CD4-positive, alpha-beta memory T cell (primary cell): ENCODE results near the gene BCR. TPM values are rescaled to one million over a fixed set of nuclear protein-coding genes. Genes with fewer than 3 reads are reported as not detected.

Source experiments
- CTCF ChIA-PET: fragments of 350-600 bp; sonication (Branson Sonifier 250); formaldehyde crosslinking; loops from one replicate; lab custom pipeline; 2021; ENCODE audit warnings: inconsistent platforms; ENCODE audit not compliant: partially characterized antibody; lab: Charles Lee
- POLR2A ChIA-PET: fragments of 350-600 bp; sonication (Branson Sonifier 250); formaldehyde crosslinking; loops from one replicate; lab custom pipeline; 2021; ENCODE audit not compliant: partially characterized antibody; lab: Charles Lee
- DNase-seq, 5 donors: peaks; one replicate each; pipeline versions ENCODE4 v3.0.0 to v3.0.0-alpha.2; 2020 to 2022; ENCODE audit warnings: mixed read lengths in 1 of 5
- H3K27ac ChIP-seq: one replicate; pipeline ENCODE4 v1.7.0; 2013; ENCODE audit warnings: low read depth, low read length
- H3K27me3 ChIP-seq: 2 replicates; pipeline ENCODE4 v1.7.0; 2013; ENCODE audit warnings: mild to moderate bottlenecking, low read length, moderate library complexity; ENCODE audit not compliant: insufficient read depth
- H3K36me3 ChIP-seq: 2 replicates; pipeline ENCODE4 v1.7.0; 2013; ENCODE audit warnings: mild to moderate bottlenecking, low read length, moderate library complexity; ENCODE audit not compliant: insufficient read depth
- H3K4me1 ChIP-seq: 2 replicates; pipeline ENCODE4 v1.7.0; 2013; ENCODE audit warnings: mild to moderate bottlenecking, low read length, moderate library complexity; ENCODE audit not compliant: insufficient read depth
- H3K4me3 ChIP-seq, 2 donors: one replicate each; pipeline ENCODE4 v1.7.0; 2013; ENCODE audit warnings: low read length in 2 of 2, mild to moderate bottlenecking in 1 of 2
- H3K9me3 ChIP-seq, 2 donors: one replicate each; pipeline ENCODE4 v1.7.0; 2013; ENCODE audit warnings: low read length in 2 of 2, control low read depth in 1 of 2; ENCODE audit not compliant: control insufficient read depth in 1 of 2
- H3K27ac Mint-ChIP-seq, 7 donors: one replicate each; pipeline ENCODE4 v1.8.0; 2020 to 2021; ENCODE audit warnings: mixed read lengths in 7 of 7, mild to moderate bottlenecking in 6 of 7, inconsistent platforms in 3 of 7, moderate library complexity in 3 of 7
- H3K27me3 Mint-ChIP-seq, 2 donors: one replicate each; pipeline ENCODE4 v1.8.0; 2020 to 2021; ENCODE audit warnings: mixed read lengths in 2 of 2
- H3K36me3 Mint-ChIP-seq, 2 donors: one replicate each; pipeline ENCODE4 v1.8.0; 2020 to 2021; ENCODE audit warnings: mixed read lengths in 2 of 2, inconsistent platforms in 1 of 2, mild to moderate bottlenecking in 1 of 2
- H3K4me1 Mint-ChIP-seq, 4 donors: one replicate each; pipeline ENCODE4 v1.8.0; 2020 to 2021; ENCODE audit warnings: mixed read lengths in 4 of 4, mild to moderate bottlenecking in 1 of 4
- H3K4me3 Mint-ChIP-seq, 8 donors: one replicate each; pipeline ENCODE4 v1.8.0; 2020 to 2021; ENCODE audit warnings: mixed read lengths in 8 of 8, mild to moderate bottlenecking in 7 of 8, moderate library complexity in 6 of 8, inconsistent platforms in 3 of 8
- H3K9me3 Mint-ChIP-seq, 8 donors: one replicate each; pipeline ENCODE4 v1.8.0; 2020 to 2021; ENCODE audit warnings: mixed read lengths in 8 of 8, mild to moderate bottlenecking in 5 of 8, inconsistent platforms in 3 of 8, moderate library complexity in 1 of 8
- intact Hi-C: fragments of 100-400 bp; cut with micrococcal nuclease; formaldehyde crosslinking; loops from one replicate; pipeline ENCODE4 v1.15.1; 2023
- polyA plus RNA-seq, 2 donors: library from polyadenylated mRNA; unstranded; fragments of 300-500 nt; fragmentation: Illumina TruSeq; gene quantifications; one replicate each; pipeline ENCODE4 v1.2.3, GENCODE V29; 2021
- total RNA-seq, 2 experiments: library from RNA; stranded (reverse); gene quantifications; one replicate each; pipeline ENCODE4 v1.2.3, GENCODE V29; 2021

The BCR gene
- total and polyA plus RNA-seq, 4 experiments from 2014 or later, result 3.3 to 75.6 (median 51.2) TPM

- no peak for DNase-seq
- peaks cover 40% of the 10 kb centered on the region for H3K36me3 ChIP-seq
- no peak overlapping the region for H3K27ac ChIP-seq
- H3K9me3 ChIP-seq, result no peaks in the 10 kb centered on the region
- H3K4me3 ChIP-seq, result no peak overlapping the region
- H3K4me1 ChIP-seq, result no peaks in the 10 kb centered on the region
- intact Hi-C loops, result no loop called here
- Mint-ChIP-seq H3K27me3 (no peaks in the 10 kb centered on the region), H3K9me3 (no peaks in the 10 kb centered on the region), H3K27ac (no peak overlapping the region), H3K4me3 (no peak overlapping the region), H3K4me1 (no peaks in the 10 kb centered on the region), H3K36me3 (peaks cover 58 to 83% of the 10 kb centered on the region in 2 donors)
- POLR2A ChIA-PET, result no interaction called here
- no peaks in the 10 kb centered on the region for H3K27me3 ChIP-seq
- CTCF ChIA-PET, result interaction anchor here (0.9 to 16.7 kb wide), 5 partner anchors 9 to 119 kb away, joined by 3 to 423 read pairs (median 4); partner anchors contain the start of gene BCR
Observed at GRCh38 chr22:23292453-23293350, 112.4 kb downstream of the BCR start.

GRCh38 chr22:23293720-23294119 is 113.4 kb downstream of the BCR start:
- intact Hi-C loops, result no loop called here
- ChIA-PET POLR2A (no interaction called here), CTCF (interaction anchor here (0.9 to 2.4 kb wide), 4 partner anchors 10 to 120 kb away, joined by 3 to 6 read pairs (median 4); no protein-coding TSS in a partner anchor)
- no peaks in the 10 kb centered on the region for H3K9me3 Mint-ChIP-seq
- Histone ChIP-seq H3K4me1 (no peaks in the 10 kb centered on the region), H3K36me3 (peaks cover 40% of the 10 kb centered on the region), H3K4me3 (no peak overlapping the region), H3K27ac (no peak overlapping the region), H3K9me3 (no peaks in the 10 kb centered on the region), H3K27me3 (no peaks in the 10 kb centered on the region)
- H3K27me3 Mint-ChIP-seq, result no peaks in the 10 kb centered on the region
- no peak overlapping the region for H3K4me3 Mint-ChIP-seq
- H3K4me1 Mint-ChIP-seq, result no peaks in the 10 kb centered on the region
- H3K36me3 Mint-ChIP-seq, result peaks cover 65 to 82% of the 10 kb centered on the region in 2 donors
- peak overlapping the region in 2 of 7 donors; percentile 30 to 37 for H3K27ac Mint-ChIP-seq
- DNase-seq, result no peak

- H3K4me3 Mint-ChIP-seq, result no peak overlapping the region
- no peak overlapping the region for H3K27ac Mint-ChIP-seq
- no peaks in the 10 kb centered on the region for H3K9me3 ChIP-seq
- POLR2A ChIA-PET, result no interaction called here
- H3K36me3 Mint-ChIP-seq, result peaks cover 65 to 81% of the 10 kb centered on the region in 2 donors
- no peaks in the 10 kb centered on the region for H3K27me3 ChIP-seq
- peaks cover 36% of the 10 kb centered on the region for H3K36me3 ChIP-seq
- intact Hi-C loops, result no loop called here
- H3K4me1 ChIP-seq, result no peaks in the 10 kb centered on the region
- H3K27ac ChIP-seq, result no peak overlapping the region
- CTCF ChIA-PET, result interaction anchor here (0.9 kb wide), 1 partner anchor 117 kb away, joined by 3 read pairs; no protein-coding TSS in a partner anchor
- H3K4me1 Mint-ChIP-seq, result no peaks in the 10 kb centered on the region
- no peak overlapping the region for H3K4me3 ChIP-seq
- no peaks in the 10 kb centered on the region for H3K9me3 Mint-ChIP-seq
- no peaks in the 10 kb centered on the region for H3K27me3 Mint-ChIP-seq
- DNase-seq, result no peak
Observed at GRCh38 chr22:23294221-23294620, 113.9 kb downstream of the BCR start.

- Histone ChIP-seq H3K4me1 (no peaks in the 10 kb centered on the region), H3K36me3 (peaks cover 25% of the 10 kb centered on the region), H3K9me3 (no peaks in the 10 kb centered on the region), H3K27me3 (no peaks in the 10 kb centered on the region), H3K4me3 (no peak overlapping the region), H3K27ac (no peak overlapping the region)
- Mint-ChIP-seq H3K27ac (no peak overlapping the region), H3K9me3 (no peaks in the 10 kb centered on the region), H3K36me3 (peaks cover 40 to 58% of the 10 kb centered on the region in 2 donors), H3K4me1 (no peaks in the 10 kb centered on the region), H3K4me3 (no peak overlapping the region), H3K27me3 (no peaks in the 10 kb centered on the region)
- DNase-seq, result no peak
- CTCF ChIA-PET, result no interaction called here
- intact Hi-C loops, result no loop called here
- POLR2A ChIA-PET, result no interaction called here
Observed at GRCh38 chr22:23300476-23300875, 120.2 kb downstream of the BCR start.

- Mint-ChIP-seq H3K36me3 (peaks cover 37 to 52% of the 10 kb centered on the region in 2 donors), H3K27me3 (no peaks in the 10 kb centered on the region), H3K4me3 (no peak overlapping the region), H3K9me3 (no peaks in the 10 kb centered on the region), H3K27ac (no peak overlapping the region), H3K4me1 (no peaks in the 10 kb centered on the region)
- ChIA-PET POLR2A (no interaction called here), CTCF (no interaction called here)
- intact Hi-C loops, result no loop called here
- no peak overlapping the region for H3K27ac ChIP-seq
- no peak overlapping the region for H3K4me3 ChIP-seq
- DNase-seq, result no peak
- H3K4me1 ChIP-seq, result no peaks in the 10 kb centered on the region
- H3K9me3 ChIP-seq, result no peaks in the 10 kb centered on the region
- H3K27me3 ChIP-seq, result no peaks in the 10 kb centered on the region
- H3K36me3 ChIP-seq, result peaks cover 21% of the 10 kb centered on the region
Observed at GRCh38 chr22:23301591-23301990, 121.3 kb downstream of the BCR start.

GRCh38 chr22:23302171-23303002 is 122.1 kb downstream of the BCR start:
- H3K27me3 Mint-ChIP-seq, result no peaks in the 10 kb centered on the region
- H3K4me3 ChIP-seq, result no peak overlapping the region
- POLR2A ChIA-PET, result no interaction called here
- no peak for DNase-seq
- H3K4me3 Mint-ChIP-seq, result no peak overlapping the region
- H3K36me3 ChIP-seq, result peaks cover 21% of the 10 kb centered on the region
- no peaks in the 10 kb centered on the region for H3K4me1 Mint-ChIP-seq
- peaks cover 29 to 47% of the 10 kb centered on the region in 2 donors for H3K36me3 Mint-ChIP-seq
- no peaks in the 10 kb centered on the region for H3K4me1 ChIP-seq
- CTCF ChIA-PET, result no interaction called here
- H3K27me3 ChIP-seq, result no peaks in the 10 kb centered on the region
- no peak overlapping the region for H3K27ac Mint-ChIP-seq
- no peaks in the 10 kb centered on the region for H3K9me3 Mint-ChIP-seq
- intact Hi-C loops, result no loop called here
- no peak overlapping the region for H3K27ac ChIP-seq
- H3K9me3 ChIP-seq, result no peaks in the 10 kb centered on the region
